AG04449 (cell line): ENCODE measurements around the gene HEATR5A.
"Not testable (repeated sequence)": the region's sequence is repeated elsewhere in the genome, so short reads cannot be mapped to it uniquely, and the experiment has no call there.

ENCODE experiments used
- CTCF ChIA-PET: fragments of 350-600 bp; formaldehyde crosslinking; extraction: SDS; loops from one replicate; lab custom pipeline; 2021; ENCODE audit warnings: antibody characterized with exemption; lab: Yijun Ruan, JAX
- POLR2A ChIA-PET: fragments of 400-600, 350-600 bp; formaldehyde crosslinking; extraction: SDS; loops from one replicate; lab custom pipeline; 2020; ENCODE audit warnings: antibody characterized with exemption, inconsistent platforms; lab: Yijun Ruan, JAX
- DNase-seq: peaks from one replicate; pipeline ENCODE4 v3.0.0-alpha.2; 2010; ENCODE audit warnings: low read depth, low spot score
- H3K4me3 ChIP-seq: 2 replicates; pipeline ENCODE4 v1.5.1; 2011; ENCODE audit warnings: low read depth, mild to moderate bottlenecking, control low read depth, low read length
- CTCF ChIP-seq: IDR thresholded peaks from one replicate; pipeline ENCODE4 v1.5.1; 2011; ENCODE audit warnings: mild to moderate bottlenecking, moderate library complexity, low read length, control low read depth, inconsistent platforms; ENCODE audit not compliant: insufficient read depth; ENCODE audit errors: missing control alignments

The HEATR5A gene

DNA sequence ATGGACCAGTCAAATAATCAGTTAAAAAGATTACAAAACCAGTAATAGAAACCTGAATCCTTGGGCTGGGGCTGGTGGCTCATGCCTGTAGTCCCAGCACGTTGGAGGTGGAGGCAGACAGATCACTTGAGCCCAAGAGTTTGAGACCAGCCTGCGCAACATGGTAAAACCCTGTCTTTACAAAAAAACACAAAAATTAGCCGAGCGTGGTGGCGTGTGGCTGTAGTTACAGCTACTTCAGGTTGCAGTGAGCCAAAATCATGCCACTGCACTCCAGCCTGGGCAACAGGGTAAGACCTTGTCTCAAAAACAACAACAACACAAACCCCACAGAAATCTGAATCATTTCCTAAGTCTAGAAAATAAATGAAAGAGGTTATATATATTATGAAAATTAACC, 100.6 kb downstream of the HEATR5A start:
- POLR2A ChIA-PET: no interaction called here
- DNase-seq: no peak
- CTCF ChIA-PET: interaction anchor here (1.2 kb wide), 1 partner anchor 112 kb away, joined by 3 read pairs; the partner anchor contains the start of gene HECTD1
- no peak for TF ChIP-seq CTCF
- H3K4me3 ChIP-seq: no peak overlapping the region

- no peak overlapping the region for H3K4me3 ChIP-seq
- no peak for DNase-seq
- TF ChIP-seq CTCF: no peak
- CTCF ChIA-PET: no interaction called here
- POLR2A ChIA-PET: no interaction called here
These were observed 107.4 kb downstream of the HEATR5A start for GRCh38 chr14:31312934-31313333.

GRCh38 chr14:31312370-31312769, 108.0 kb downstream of the HEATR5A start:
- POLR2A ChIA-PET, H3K4me3 ChIP-seq, DNase-seq, CTCF ChIA-PET: not testable (repeated sequence)

- DNase-seq: no peak
- H3K4me3 ChIP-seq: no peak overlapping the region
- ChIA-PET POLR2A (no interaction called here), CTCF (interaction anchor here (1.1 kb wide), 1 partner anchor 99 kb away, joined by 3 read pairs; no protein-coding TSS in a partner anchor)
- TF ChIP-seq CTCF: no peak
These were observed 112.7 kb downstream of the HEATR5A start for GRCh38 chr14:31307618-31308017.

- ChIA-PET CTCF (no interaction called here), POLR2A (no interaction called here)
- no peak overlapping the region for H3K4me3 ChIP-seq
- TF ChIP-seq CTCF: no peak
- DNase-seq: no peak
These were observed 113.2 kb downstream of the HEATR5A start for GRCh38 chr14:31307198-31307597.

GRCh38 chr14:31303654-31304053, 116.7 kb downstream of the HEATR5A start:
- CTCF ChIA-PET: no interaction called here
- no peak for DNase-seq
- POLR2A ChIA-PET: no interaction called here
- no peak for TF ChIP-seq CTCF
- H3K4me3 ChIP-seq: no peak overlapping the region

GRCh38 chr14:31300883-31301282, 119.5 kb downstream of the HEATR5A start:
- TF ChIP-seq CTCF: no peak
- ChIA-PET CTCF (no interaction called here), POLR2A (no interaction called here)
- DNase-seq: no peak
- H3K4me3 ChIP-seq: no peak overlapping the region
